NCI-H526 (cell line): ENCODE measurements around the gene PLS3.

ENCODE experiments used
- DNase-seq, 2 experiments: peaks; one replicate each; lab custom pipeline; 2025; lab: John Stamatoyannopoulos, UW

Gene PLS3

GRCh38 chrX:115571712-115572111, 10.7 kb downstream of the PLS3 start:
- DNase-seq, result no peak

DNA sequence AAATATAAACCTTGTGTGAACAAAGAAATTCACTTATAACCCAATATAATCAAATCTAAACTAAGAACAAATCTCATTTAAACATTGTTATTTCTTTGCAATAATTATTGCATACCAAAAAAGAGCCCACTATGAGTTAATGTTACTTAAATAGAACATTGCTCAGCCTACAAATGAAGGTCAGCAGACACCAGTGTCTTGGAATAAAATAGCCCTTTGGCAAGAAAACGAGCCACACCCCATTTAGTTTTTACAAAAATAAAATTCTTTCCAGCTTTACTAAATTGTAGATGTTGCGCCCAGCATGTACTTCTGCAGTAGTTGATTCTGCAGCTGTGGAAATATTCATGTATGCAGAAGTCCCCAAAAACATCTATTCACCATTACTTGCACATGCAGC, 12.2 kb downstream of the PLS3 start:
- no peak for DNase-seq

DNA sequence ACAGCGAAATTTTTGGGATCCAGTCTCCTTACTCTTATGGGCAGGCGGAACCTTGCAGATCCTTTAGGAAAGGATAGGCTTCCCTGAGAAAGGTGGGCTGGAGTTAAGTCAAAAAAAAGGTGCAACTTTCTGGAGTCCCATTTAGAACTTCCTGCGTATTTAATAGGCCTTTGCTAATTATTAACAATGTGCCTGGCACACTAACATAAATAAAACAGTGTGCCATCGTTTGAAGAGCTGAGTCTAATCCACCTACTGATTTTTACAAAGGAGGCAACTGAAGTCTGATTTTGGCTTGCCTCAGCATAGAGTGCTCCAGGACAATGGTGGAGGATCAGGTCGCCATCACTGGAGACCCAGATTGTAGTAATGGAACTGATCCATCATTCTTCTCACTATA, 15.7 kb downstream of the PLS3 start:
- no peak for DNase-seq

GRCh38 chrX:115579327-115579726, 18.4 kb downstream of the PLS3 start:
- no peak for DNase-seq

- DNase-seq, result no peak
These were observed 18.9 kb downstream of the PLS3 start for GRCh38 chrX:115579786-115580294.

DNA sequence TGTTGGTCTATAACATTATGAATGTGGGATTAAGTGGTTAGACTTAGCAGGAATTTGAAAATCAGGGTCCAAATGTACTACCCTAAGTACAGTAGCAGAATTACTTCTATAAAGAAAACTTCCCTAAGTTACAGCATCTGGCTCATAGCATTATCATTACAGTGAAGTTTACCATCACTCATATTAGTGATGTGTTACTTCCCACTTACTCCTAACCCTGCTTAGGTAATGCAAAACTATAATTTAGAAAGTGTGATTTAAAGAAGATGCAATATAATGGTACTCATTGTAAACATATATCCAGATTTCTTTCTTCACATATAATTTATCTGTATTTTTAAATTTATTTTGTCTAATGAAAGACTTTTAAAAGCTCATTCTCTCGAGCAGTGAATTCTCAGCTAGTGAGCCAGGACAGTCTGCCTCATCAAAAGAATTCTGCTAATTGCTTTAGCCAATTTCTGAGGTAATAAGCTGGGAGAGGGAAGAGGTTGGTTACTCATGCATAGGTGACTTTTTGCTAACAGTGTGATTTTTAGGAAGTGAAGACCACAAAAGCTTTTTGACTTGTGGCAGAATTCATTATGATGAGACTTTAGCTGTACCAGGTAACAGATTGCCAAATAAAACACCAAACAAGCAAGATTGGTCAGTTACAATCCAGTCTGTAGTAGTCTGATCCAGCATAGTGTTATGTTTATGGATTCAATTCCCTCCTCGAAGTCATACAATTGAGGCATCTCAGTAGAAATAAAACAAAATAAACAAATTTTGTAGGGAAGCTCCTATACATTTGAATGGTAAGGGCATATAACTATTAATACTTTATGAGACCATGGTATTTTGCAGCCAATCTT, 21.0 kb downstream of the PLS3 start:
- no peak for DNase-seq

DNA sequence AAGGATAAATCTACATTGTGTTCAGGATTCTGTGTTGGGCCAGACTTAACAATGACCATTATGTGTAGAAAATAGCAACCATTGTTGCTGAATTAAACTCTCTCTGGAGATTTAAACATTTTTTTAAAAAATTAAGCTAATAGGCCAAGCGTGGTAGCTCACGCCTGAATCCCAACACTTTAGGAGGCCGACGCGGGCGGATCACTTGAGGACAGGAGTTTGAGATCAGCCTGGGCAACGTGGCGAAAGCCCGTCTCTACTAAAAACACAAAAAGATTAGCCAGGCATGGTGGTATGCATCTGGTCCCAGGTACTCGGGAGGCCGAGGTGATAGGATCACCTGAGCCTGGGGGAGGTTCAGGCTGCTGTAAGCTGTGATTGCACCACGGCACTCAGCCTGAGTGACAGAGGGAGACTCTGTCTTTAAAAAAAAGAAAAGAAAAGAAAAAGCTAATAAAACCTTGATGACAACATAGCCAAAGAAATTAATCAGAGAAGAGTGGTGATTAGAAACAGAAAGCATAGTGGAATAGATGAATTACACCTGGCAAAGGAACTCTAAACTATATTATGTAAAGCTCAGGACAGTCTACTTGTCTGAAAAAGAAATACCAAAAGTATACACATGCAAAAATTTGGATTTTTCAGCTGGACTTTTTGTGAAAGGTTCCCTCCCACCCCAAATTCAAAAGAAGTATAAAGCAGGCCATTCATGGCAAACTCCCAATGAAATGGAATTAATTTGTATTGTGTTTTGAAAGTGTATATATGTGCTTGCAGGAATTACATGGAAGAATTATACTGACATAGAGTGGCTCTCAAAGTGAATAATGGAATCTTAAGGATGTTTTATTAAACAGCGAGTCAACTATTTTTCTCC, 21.9 kb downstream of the PLS3 start:
- DNase-seq, result no peak

DNA sequence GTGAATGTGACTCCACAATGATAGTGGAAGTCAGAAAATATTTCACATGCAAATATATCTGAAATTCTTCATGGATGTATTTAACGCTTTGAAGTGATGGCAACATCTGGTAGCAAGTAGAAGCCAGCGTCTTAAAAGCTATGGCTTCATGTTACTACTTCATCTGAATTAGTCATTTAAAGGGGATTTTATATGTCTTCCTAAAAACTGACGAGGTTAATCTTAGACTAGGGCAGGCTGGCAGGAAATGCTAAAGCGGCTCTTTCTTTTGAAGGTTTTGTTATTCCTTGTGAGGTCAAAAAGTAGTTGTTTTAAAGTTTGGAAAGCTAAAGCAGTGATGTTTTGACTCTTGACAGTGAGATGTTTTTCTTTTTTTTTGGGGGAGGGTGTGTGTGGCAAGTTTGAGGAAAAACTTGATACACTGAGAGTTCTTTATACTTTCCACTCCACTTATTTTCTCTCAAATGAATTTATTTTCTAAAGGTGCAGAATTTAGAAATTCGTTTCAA, 22.6 kb downstream of the PLS3 start:
- no peak for DNase-seq

DNA sequence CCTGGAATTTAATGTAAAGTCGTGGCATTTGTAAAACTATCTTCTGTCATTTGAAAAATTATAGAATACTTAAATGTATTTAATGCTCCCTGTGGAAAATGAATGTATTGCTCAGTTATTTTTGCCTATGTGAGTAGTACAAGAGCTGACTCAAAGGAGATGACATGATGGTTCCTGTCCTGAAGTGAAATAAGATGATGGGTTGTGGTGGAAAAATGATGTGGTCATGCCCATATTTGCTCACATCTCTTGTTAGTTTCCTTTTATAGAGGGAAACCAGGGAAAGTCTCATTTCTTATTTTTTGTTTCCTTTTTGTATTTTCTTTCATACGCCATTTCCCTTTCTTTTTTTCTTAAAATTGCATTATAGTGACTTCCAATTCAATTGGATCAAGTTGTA, 23.7 kb downstream of the PLS3 start:
- DNase-seq, result no peak

- no peak for DNase-seq
These were observed 27.2 kb downstream of the PLS3 start for GRCh38 chrX:115588179-115588578.

DNA sequence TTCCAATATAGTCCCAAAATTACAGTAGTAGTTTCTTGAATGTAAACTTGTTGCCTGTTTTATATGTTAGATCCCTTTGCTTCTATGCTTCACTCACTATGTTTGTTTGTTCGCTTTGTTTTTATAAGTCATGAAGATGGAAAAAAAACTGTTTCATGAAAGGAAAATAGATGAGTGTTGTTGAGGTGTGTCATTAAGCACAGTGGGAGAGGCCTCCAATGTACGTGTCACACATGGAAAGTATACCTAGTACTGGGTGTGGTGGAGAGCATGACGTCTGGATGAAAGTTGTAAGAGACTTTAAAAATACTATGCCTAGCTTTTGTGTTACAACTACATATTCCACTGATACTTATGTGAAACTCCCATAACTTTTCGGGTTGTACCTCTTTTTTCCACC, 28.4 kb downstream of the PLS3 start:
- no peak for DNase-seq

DNA sequence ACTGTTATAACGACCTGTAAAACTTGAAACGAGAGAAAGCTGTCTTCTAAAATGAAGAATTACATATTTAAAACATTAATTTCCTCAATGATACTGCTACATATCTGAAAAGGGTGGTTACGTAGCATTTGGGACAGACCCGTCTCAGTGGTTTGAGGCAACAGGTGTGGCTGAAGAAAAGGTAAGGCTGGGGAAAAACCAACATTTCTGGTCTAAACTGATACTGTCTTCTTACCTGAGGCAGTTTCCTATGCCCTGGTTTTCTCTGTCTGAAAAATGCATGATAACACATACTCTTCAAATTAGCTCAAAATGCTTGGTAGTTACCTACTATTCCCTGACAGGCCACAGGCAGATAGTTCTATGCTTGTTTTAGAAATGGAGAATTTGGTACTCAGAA, 30.4 kb downstream of the PLS3 start:
- DNase-seq, result no peak

- DNase-seq, result no peak
These were observed 31.2 kb downstream of the PLS3 start for GRCh38 chrX:115591856-115592842.

- no peak for DNase-seq
These were observed 32.2 kb downstream of the PLS3 start for GRCh38 chrX:115592997-115593734.

- DNase-seq, result no peak
These were observed 34.1 kb downstream of the PLS3 start for GRCh38 chrX:115595049-115595448.

DNA sequence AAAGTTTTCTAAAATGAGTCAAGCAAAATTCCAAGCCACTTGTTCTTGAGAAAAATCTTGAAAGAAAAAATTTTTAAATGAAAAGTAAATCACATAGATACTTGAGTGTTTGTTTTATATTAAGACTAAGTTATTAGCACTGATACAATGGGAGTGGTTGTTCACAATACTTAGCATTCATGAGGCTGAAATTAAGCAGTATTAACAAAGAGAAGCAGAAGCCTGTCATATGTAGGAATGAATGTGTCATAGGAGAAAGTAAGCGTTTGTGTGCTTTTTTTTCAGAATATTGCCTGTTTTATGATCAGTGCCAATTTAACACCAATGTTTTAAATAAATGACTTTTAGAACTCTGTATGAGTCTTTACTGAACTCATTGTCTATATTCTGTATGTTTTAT, 37.6 kb downstream of the PLS3 start:
- no peak for DNase-seq

DNA sequence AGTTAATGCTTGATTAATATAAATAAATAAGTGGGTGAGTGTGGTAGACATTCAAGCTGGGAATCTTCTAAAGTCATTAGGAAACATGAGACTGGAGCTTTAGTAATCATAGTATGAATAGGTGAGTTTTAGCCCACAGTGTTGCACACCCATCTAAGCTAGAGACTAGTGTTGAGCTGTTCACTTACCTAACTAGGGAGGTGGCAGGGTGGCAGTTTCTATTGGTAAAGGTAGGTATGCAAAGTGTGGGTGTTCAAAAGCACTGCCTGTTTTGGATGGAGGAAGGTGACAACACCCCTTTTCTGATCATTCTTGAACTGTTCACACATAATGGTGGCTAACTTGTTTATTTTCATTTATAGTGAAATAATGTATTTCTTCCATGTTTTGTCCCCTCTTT, 41.3 kb downstream of the PLS3 start:
- DNase-seq, result no peak

DNA sequence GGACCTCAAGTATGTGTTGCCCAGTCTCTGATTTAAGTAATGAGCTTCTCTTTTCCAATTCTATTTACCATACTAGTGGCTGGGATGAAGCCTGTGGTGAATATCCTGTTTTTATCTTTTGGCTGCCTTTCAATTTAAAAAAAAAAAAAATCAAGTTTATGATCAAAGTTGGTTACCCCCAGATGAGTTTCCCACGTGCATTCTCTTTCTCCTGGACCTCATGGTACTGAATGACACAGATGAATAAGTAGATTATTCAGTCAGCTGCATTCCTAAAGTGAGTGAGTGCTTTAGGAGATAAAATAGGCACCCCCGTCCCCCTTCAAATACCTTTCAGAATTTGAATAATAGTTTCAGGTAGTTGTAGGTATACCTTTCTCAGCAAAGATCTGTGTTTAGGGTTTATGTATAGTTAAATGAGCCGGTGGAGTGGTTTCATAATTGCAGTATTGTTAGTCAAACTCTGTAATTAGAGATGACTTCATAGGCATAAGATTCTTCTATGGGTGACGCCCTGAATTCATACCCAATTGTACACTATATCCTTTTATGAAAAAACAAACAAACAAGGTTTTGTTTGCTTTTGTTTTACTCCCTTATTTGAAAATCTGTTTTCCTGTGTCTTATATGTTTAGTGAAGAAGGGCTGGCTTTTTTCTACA, 41.9 kb downstream of the PLS3 start:
- no peak for DNase-seq

DNA sequence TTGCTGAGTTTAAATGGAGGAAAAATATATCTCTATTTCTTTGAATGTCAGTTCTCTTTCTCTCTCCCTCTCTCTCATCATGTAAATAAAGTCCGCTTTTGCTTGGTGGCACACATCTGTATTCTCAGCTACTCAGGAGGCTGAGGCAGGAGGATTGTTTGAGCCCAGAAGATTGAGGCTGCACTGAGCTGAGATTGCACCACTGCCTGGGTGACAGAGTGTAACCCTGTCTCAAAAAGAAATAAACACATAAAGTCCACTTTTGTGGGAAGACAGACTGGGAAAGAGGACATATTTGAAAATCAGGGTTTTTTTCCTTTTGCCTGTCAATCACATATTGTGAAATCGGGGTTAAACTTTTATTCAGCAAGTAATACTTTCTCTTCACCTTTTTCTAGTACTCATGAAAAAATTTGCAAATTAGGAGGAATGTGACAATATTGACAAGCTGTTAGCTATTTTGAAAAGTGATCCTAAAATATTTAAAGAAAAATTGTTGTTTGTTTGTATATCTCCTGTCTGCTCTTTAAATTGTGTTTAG, 42.6 kb downstream of the PLS3 start:
- no peak for DNase-seq

GRCh38 chrX:115606861-115607260, 45.9 kb downstream of the PLS3 start:
- no peak for DNase-seq
